TTC549 (cell line): ENCODE results near the gene ULBP1.
"Not testable (repeated sequence)": the region's sequence is repeated elsewhere in the genome, so short reads cannot be mapped to it uniquely, and the experiment has no call there.

ENCODE experiments used
- FAIRE-seq: peaks from 2 replicates; lab custom pipeline; 2012; peaks lifted over from hg19 to GRCh38; lab: Jason Lieb, UNC

The ULBP1 gene

GRCh38 chr6:150005761-150006651 is 42.3 kb downstream of the ULBP1 start:
- FAIRE-seq: no peak

GRCh38 chr6:150006961-150007464 is 43.3 kb downstream of the ULBP1 start:
- FAIRE-seq: no peak

GRCh38 chr6:150008588-150008987 is 44.8 kb downstream of the ULBP1 start:
- FAIRE-seq: no peak

GRCh38 chr6:150012846-150013784 is 49.4 kb downstream of the ULBP1 start:
- not testable (repeated sequence) for FAIRE-seq

GRCh38 chr6:150013785-150014622 is 50.3 kb downstream of the ULBP1 start:
- FAIRE-seq: not testable (repeated sequence)

GRCh38 chr6:150014623-150015280 is 51.0 kb downstream of the ULBP1 start:
- not testable (repeated sequence) for FAIRE-seq

- not testable (repeated sequence) for FAIRE-seq
Measured at GRCh38 chr6:150015281-150016001, 51.7 kb downstream of the ULBP1 start.

- FAIRE-seq: no peak
Measured at GRCh38 chr6:150016324-150017185, 52.8 kb downstream of the ULBP1 start.

- not testable (repeated sequence) for FAIRE-seq
Measured at GRCh38 chr6:150017186-150017521, 53.4 kb downstream of the ULBP1 start.

- FAIRE-seq: no peak
Measured at GRCh38 chr6:150018846-150019580, 55.3 kb downstream of the ULBP1 start.

GRCh38 chr6:150021870-150022269 is 58.1 kb downstream of the ULBP1 start:
- not testable (repeated sequence) for FAIRE-seq
